SK-N-SH (cell line): ENCODE results near the gene HTR6.

Source experiments
- POLR2AphosphoS5 ChIP-seq: IDR thresholded peaks from 2 replicates; pipeline ENCODE4 v1.6.1; 2012; ENCODE audit warnings: low read depth, low read length
- RFX5 ChIP-seq: IDR thresholded peaks from 2 replicates; pipeline ENCODE4 v1.6.1; 2012; ENCODE audit warnings: mild to moderate bottlenecking, improper control_type of control experiment, low read length
- SMC3 ChIP-seq: IDR thresholded peaks from 2 replicates; pipeline ENCODE4 v1.6.1; 2012; ENCODE audit warnings: low read depth, low read length, improper control_type of control experiment
- TF ChIP-seq, protein P1 (sequence below): fragments of 200-600 bp; sonication (generic); IDR thresholded peaks from 2 replicates; pipeline ENCODE4 v1.6.1; 2017; ENCODE audit warnings: antibody characterized with exemption, mild to moderate bottlenecking, moderate library complexity

DNA sequence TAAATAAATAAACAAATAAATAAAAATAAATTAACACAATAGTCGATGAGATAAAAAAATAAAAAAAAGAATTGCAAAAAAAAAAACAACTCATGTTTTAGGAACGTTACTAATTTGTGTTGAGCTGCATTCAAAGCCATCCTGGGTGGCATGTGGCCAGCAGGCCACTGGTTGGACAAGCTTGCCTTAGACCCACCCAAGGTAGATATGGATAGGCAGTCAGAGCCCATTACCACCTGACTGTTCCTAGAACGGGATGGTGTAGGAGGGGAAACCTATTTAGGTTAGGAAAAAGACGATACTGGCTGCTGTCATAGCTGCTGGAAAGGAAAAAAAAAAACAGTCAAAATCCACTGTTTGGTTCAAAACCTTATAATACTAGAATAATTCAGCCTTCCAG is 40.8 kb downstream of the HTR6 start:
- TF ChIP-seq POLR2AphosphoS5 (no peak), RFX5 (no peak), SMC3 (no peak)
- TF ChIP-seq, protein P1, sequence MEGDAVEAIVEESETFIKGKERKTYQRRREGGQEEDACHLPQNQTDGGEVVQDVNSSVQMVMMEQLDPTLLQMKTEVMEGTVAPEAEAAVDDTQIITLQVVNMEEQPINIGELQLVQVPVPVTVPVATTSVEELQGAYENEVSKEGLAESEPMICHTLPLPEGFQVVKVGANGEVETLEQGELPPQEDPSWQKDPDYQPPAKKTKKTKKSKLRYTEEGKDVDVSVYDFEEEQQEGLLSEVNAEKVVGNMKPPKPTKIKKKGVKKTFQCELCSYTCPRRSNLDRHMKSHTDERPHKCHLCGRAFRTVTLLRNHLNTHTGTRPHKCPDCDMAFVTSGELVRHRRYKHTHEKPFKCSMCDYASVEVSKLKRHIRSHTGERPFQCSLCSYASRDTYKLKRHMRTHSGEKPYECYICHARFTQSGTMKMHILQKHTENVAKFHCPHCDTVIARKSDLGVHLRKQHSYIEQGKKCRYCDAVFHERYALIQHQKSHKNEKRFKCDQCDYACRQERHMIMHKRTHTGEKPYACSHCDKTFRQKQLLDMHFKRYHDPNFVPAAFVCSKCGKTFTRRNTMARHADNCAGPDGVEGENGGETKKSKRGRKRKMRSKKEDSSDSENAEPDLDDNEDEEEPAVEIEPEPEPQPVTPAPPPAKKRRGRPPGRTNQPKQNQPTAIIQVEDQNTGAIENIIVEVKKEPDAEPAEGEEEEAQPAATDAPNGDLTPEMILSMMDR, result no peak
